GM13977 (cell line): ENCODE results near the gene TLR2.

ENCODE experiments used
- DNase-seq: peaks from one replicate; pipeline ENCODE4 v3.0.0; 2012; ENCODE audit warnings: low spot score
- CTCF ChIP-seq: IDR thresholded peaks from 2 replicates; pipeline ENCODE4 v1.5.1; 2012; ENCODE audit warnings: mild to moderate bottlenecking, control low read depth; ENCODE audit not compliant: insufficient read depth; ENCODE audit errors: extremely low read depth, missing control alignments
- in situ Hi-C: fragments of 300-500 bp; cut with MboI; formaldehyde crosslinking; loops from one replicate; pipeline ENCODE4 v1.12.0; 2022; ENCODE audit warnings: low sequenced_read_pairs, low pct_unique_long_range_greater_than_20kb, mixed read lengths, inconsistent platforms; ENCODE audit not compliant: unreplicated experiment

TLR2 gene

GRCh38 chr4:153676486-153676885, 7.6 kb upstream of the TLR2 start:
- in situ Hi-C loops: no loop called here
- DNase-seq: no peak
- no peak for TF ChIP-seq CTCF

DNA sequence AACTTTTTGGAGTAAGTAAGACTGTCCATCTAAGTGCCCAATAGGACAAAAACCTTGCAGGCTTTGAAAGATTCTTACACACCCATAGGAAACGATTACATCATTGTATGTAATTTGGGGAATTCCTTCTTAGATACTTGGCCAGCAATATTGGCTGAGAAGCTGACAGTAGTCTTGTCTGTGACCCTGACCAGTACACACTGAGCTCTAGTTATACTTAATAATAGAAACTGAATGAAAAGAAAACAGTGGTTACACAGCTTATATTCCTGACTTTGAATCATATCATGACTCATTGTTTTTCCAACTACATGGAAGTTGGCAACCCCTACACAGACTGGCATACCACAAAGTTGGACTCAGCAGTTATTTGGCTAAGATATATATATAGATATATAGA, 7.1 kb upstream of the TLR2 start:
- in situ Hi-C loops: no loop called here
- no peak for DNase-seq
- TF ChIP-seq CTCF: no peak

- TF ChIP-seq CTCF: no peak
- in situ Hi-C loops: no loop called here
- DNase-seq: no peak
Observed at GRCh38 chr4:153679486-153679885, 4.6 kb upstream of the TLR2 start.

- in situ Hi-C loops: no loop called here
- no peak for TF ChIP-seq CTCF
- DNase-seq: no peak
Observed at GRCh38 chr4:153683763-153684181, 308 bp upstream of the TLR2 start.

GRCh38 chr4:153684971-153685371, 891 bp downstream of the TLR2 start:
- no peak for DNase-seq
- no peak for TF ChIP-seq CTCF
- in situ Hi-C loops: no loop called here

GRCh38 chr4:153704522-153704921, 20.4 kb downstream of the TLR2 start:
- no peak for DNase-seq
- in situ Hi-C loops: no loop called here
- no peak for TF ChIP-seq CTCF
